Lung (tissue), 12 donors: Measurements from ENCODE around the gene OR4D6. TPM values are rescaled to one million over a fixed set of nuclear protein-coding genes. Genes with fewer than 3 reads are reported as not detected.

ENCODE experiments used
- ATAC-seq: fragments of 200-7000 bp; cut with Tn5 transposase; one replicate; pipeline ENCODE4 v1.9.1; 2020; ENCODE audit warnings: moderate number of reproducible peaks; ENCODE audit not compliant: insufficient read depth, low FRiP score
- DNase-seq, 3 donors: peaks; one replicate each; pipeline ENCODE4 v3.0.0-alpha.2; 2013 to 2017
- H3K27ac ChIP-seq, 2 donors: one replicate each; pipeline ENCODE4 v1.5.1; 2013; ENCODE audit warnings: mild to moderate bottlenecking in 2 of 2, moderate library complexity in 2 of 2, control low read depth in 1 of 2, inconsistent platforms in 1 of 2, low read depth in 1 of 2, low read length in 1 of 2
- H3K27me3 ChIP-seq, 3 donors: one replicate each; pipeline ENCODE4 v1.5.1; 2013; ENCODE audit warnings: low read length in 2 of 3; ENCODE audit not compliant: control insufficient read depth in 3 of 3, insufficient read depth in 3 of 3
- H3K36me3 ChIP-seq, 4 donors: one replicate each; pipeline ENCODE4 v1.5.1; 2013; ENCODE audit warnings: low read length in 4 of 4, mild to moderate bottlenecking in 1 of 4, moderate library complexity in 1 of 4; ENCODE audit not compliant: control insufficient read depth in 4 of 4, insufficient read depth in 4 of 4
- H3K4me1 ChIP-seq, 5 donors: one replicate each; pipeline ENCODE4 v1.5.1; 2013; ENCODE audit warnings: low read length in 5 of 5, mild to moderate bottlenecking in 2 of 5, moderate library complexity in 1 of 5; ENCODE audit not compliant: control insufficient read depth in 5 of 5, insufficient read depth in 5 of 5
- H3K4me3 ChIP-seq: one replicate; pipeline ENCODE4 v1.5.1; 2013; ENCODE audit warnings: mild to moderate bottlenecking, control low read depth, moderate library complexity
- H3K9ac ChIP-seq, 2 donors: one replicate each; pipeline ENCODE4 v1.5.1; 2013; ENCODE audit warnings: low read length in 2 of 2, control low read depth in 1 of 2; ENCODE audit not compliant: insufficient read depth in 1 of 2
- H3K9me3 ChIP-seq, 4 donors: one replicate each; pipeline ENCODE4 v1.5.1; 2013; ENCODE audit warnings: low read length in 3 of 4, mild to moderate bottlenecking in 1 of 4, moderate library complexity in 1 of 4; ENCODE audit not compliant: control insufficient read depth in 4 of 4, insufficient read depth in 3 of 4
- WGBS, 2 donors: extraction: QIAGEN DNeasy Blood & Tissue Kit; methylation state at CpG; one replicate each; pipeline ENCODE4 v1.1.7; 2013; 5-methylcytosine and 5-hydroxymethylcytosine counted together
- polyA plus RNA-seq, 2 donors: library from polyadenylated mRNA; stranded (reverse); fragments of 200-250 nt; gene quantifications; one replicate each; pipeline ENCODE4 v1.2.1, GENCODE V29; 2013
- total RNA-seq, 2 donors: library from RNA; depleted of rRNA in 1 of 2; stranded (reverse); fragments of >200 nt in 1 of 2; gene quantifications; one replicate each; pipeline ENCODE4 v1.2.1, GENCODE V29; 2014 to 2021
- TF ChIP-seq, protein P1 (sequence below): IDR thresholded peaks from 2 replicates; pipeline ENCODE4 v1.5.1; 2012; ENCODE audit warnings: mild to moderate bottlenecking; ENCODE audit errors: control extremely low read depth, extremely low read depth
- donor health status: control.
- donor health status: control.
- donor health status: Bipolar disorder and iron deficiency.
- donor health status: healthy.
- donor health status: DM: yes; HTN: yes; CAD: no.

OR4D6 gene
- total and polyA plus RNA-seq, 4 donors: not detected

DNA sequence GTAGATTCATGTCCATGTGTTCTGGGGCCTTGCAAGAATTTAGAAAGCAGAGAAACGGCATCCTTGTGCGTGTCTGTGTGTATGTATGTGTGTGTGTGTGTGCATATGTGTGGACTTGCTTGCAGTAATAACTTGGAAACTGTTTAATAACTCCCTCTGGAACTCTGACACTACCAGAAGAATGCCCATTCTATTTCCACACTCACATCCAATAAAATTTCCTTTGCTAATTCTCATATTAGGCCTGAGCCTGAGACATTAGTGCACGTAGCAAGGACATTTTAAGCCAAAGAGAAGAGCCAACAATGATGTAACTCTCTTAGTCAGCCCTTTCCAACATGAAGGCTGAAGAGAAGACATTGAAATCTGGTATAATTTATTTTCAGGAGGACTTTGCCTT lies 3.2 kb downstream of the OR4D6 start:
- WGBS, 2 donors: 76 to 89% methylated on average over 3 of the region's 3 CpGs
- TF ChIP-seq, protein P1, sequence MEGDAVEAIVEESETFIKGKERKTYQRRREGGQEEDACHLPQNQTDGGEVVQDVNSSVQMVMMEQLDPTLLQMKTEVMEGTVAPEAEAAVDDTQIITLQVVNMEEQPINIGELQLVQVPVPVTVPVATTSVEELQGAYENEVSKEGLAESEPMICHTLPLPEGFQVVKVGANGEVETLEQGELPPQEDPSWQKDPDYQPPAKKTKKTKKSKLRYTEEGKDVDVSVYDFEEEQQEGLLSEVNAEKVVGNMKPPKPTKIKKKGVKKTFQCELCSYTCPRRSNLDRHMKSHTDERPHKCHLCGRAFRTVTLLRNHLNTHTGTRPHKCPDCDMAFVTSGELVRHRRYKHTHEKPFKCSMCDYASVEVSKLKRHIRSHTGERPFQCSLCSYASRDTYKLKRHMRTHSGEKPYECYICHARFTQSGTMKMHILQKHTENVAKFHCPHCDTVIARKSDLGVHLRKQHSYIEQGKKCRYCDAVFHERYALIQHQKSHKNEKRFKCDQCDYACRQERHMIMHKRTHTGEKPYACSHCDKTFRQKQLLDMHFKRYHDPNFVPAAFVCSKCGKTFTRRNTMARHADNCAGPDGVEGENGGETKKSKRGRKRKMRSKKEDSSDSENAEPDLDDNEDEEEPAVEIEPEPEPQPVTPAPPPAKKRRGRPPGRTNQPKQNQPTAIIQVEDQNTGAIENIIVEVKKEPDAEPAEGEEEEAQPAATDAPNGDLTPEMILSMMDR: no peak
- H3K4me3 ChIP-seq: no peak overlapping the region
- DNase-seq (no peak), ATAC-seq (no peak)
- peaks cover 0 to 2% (median 0%) of the 10 kb centered on the region in 4 donors for H3K9me3 ChIP-seq
- no peaks in the 10 kb centered on the region for H3K27me3 ChIP-seq
- no peaks in the 10 kb centered on the region for H3K4me1 ChIP-seq
- no peak overlapping the region for H3K9ac ChIP-seq
- no peak overlapping the region for H3K27ac ChIP-seq
- no peaks in the 10 kb centered on the region for H3K36me3 ChIP-seq

DNA sequence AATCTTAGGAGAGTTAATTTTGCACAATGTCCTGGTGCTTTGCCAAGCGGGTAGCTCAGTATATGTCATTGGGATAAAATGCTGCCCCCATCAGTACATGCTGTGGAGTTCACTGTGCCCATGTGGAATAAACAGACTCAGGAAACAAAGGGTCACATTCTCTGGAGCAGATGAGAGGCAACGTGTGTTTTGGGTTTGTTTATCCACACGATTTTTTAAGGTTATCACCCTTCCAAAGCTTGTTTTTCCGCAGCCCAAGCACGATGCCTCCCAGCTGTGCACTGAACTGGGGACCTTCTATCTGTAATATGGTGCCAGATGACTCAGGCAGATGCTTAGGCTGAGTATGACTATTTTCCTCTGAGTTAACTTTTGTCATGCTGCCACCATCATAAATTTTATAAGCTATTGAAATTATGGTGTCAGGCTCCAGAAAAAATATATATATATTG lies 6.5 kb downstream of the OR4D6 start:
- peak in 2 of 3 donors; percentile 24 to 31 for DNase-seq
- ATAC-seq: no peak
- WGBS, 2 donors: 43 to 66% methylated on average over 5 of the region's 5 CpGs
- H3K27ac ChIP-seq: no peak overlapping the region
- no peak overlapping the region for H3K9ac ChIP-seq
- peaks cover 0 to 2% (median 0%) of the 10 kb centered on the region in 4 donors for H3K9me3 ChIP-seq
- no peak overlapping the region for H3K4me3 ChIP-seq
- H3K36me3 ChIP-seq: no peaks in the 10 kb centered on the region
- no peaks in the 10 kb centered on the region for H3K27me3 ChIP-seq
- no peaks in the 10 kb centered on the region for H3K4me1 ChIP-seq
- TF ChIP-seq, protein P1: no peak

DNA sequence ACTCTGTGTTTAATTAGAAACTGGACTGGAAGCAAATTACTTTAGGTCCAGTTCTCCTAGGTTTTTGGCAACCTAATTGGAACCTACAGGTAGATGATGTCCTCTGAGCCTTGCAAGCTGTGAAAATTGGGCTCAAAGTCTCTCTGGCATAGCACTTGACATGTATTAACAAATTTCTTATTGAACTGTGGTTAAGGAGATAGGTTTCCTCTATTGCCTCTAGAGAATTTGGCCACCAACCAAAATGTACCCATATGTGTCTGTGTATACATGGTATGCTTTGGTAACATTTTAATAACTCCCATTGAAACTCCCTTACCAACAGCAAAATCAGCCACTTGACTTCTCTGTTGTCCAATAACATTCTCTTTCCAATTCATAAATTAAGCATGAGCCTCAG lies 16.3 kb downstream of the OR4D6 start, which contains the start of gene OR4D10:
OR4D10 (plus strand) TSS at position 301 of the 400 bp plus-strand sequence. CDS start 4,115 bp downstream, outside the sequence.
- Histone ChIP-seq H3K27ac (no peak within 1 kb of the TSS), H3K4me1 (no peaks in the 10 kb centered on the region), H3K9ac (no peak within 1 kb of the TSS), H3K4me3 (no peak within 1 kb of the TSS), H3K27me3 (no peaks in the 10 kb centered on the region), H3K9me3 (no peaks in the 10 kb centered on the region), H3K36me3 (no peaks in the 10 kb centered on the region)
- TF ChIP-seq, protein P1: no peak
- no peak for ATAC-seq
- no peak for DNase-seq

DNA sequence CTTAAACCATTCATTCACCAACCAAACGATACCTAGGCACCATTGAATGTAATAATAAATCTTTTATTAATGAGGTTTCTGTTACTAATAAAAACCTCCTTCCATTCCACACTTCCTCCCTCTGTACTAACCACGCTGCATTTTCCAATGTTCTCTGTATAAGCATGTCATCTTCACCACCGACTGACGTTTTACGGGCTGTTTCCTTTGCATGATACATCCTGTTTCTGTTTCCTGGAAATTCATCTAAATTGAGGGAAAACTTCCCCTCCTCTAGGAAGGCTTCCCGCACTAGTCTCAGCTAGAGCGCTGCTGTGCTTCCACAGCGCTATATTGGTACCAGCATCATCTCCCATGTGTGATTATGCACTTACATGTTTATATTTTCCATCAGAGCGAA lies 18.4 kb downstream of the OR4D6 start:
- H3K27ac ChIP-seq: no peak overlapping the region
- no peak overlapping the region for H3K4me3 ChIP-seq
- TF ChIP-seq, protein P1: no peak
- no peak for ATAC-seq
- no peaks in the 10 kb centered on the region for H3K9me3 ChIP-seq
- no peaks in the 10 kb centered on the region for H3K36me3 ChIP-seq
- H3K27me3 ChIP-seq: no peaks in the 10 kb centered on the region
- peak in 2 of 3 donors; percentile 4 to 11 for DNase-seq
- 50 to 53% methylated on average over 9 of the region's 9 CpGs for WGBS, 2 donors
- H3K4me1 ChIP-seq: no peaks in the 10 kb centered on the region
- H3K9ac ChIP-seq: no peak overlapping the region
